Kidney glomerular epithelial cell (primary cell): ENCODE results near the gene SLC12A7.
"Not testable (repeated sequence)": the region's sequence is repeated elsewhere in the genome, so short reads cannot be mapped to it uniquely, and the experiment has no call there.

ENCODE experiments used
- DNase-seq: peaks from one replicate; lab custom pipeline; 2025; lab: John Stamatoyannopoulos, UW

The SLC12A7 gene

DNA sequence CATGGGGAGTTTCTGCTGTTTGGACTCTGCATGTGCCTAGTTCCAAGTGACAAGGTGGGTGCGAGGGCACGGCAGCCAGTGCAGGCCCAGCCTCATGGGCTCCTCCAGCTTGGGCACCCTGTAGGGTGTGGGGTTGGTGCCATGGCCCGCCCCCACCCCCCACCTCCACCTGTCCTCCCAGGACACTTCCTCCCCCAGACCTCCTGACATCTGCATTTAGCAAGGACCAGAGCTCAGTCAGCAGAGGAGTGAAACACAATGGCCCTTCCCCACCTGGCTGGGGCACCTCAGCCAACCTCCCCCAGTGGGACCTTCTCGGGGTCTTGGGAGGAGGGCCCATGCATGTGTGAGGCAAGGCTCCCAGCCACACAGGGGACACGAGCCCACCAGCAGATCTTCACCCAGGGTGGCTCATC is 105.2 kb downstream of the SLC12A7 start:
- DNase-seq, result no peak

DNA sequence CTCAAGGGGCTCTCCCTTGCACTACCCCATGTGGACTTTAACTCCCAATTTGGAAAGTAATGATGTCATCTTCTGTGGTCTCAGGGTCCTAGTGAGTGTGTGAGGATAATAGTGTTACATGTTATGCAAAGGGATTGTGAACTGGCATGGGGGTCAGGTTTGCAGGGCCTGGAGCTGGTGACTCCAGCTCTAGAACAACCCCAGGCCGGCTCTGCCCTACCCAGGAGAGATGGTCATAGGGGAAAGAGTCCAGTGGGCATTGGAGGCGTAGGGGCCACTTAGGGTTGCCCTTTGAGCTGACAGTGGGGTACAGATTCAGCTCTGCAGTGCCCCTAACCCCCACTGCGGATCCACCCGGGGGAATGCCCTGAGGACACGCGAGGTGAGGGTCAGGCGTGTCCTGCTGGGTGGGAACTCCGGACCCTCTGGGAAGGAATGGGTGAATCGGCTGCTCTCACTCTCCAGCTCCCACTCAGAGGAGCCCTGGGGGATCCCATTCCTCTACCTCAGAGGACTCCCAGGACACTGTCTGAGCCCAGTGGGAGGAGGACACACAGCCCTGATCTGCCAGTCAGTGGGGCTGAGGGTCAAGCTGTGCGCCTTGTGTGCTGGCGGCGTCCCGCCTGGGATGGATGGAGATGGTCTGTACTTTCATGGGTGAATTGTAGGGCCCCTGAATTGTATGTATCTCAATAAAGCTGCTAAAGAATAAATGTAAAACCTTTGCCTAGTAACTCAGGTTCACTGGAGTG is 105.8 kb downstream of the SLC12A7 start:
- DNase-seq, result no peak

DNA sequence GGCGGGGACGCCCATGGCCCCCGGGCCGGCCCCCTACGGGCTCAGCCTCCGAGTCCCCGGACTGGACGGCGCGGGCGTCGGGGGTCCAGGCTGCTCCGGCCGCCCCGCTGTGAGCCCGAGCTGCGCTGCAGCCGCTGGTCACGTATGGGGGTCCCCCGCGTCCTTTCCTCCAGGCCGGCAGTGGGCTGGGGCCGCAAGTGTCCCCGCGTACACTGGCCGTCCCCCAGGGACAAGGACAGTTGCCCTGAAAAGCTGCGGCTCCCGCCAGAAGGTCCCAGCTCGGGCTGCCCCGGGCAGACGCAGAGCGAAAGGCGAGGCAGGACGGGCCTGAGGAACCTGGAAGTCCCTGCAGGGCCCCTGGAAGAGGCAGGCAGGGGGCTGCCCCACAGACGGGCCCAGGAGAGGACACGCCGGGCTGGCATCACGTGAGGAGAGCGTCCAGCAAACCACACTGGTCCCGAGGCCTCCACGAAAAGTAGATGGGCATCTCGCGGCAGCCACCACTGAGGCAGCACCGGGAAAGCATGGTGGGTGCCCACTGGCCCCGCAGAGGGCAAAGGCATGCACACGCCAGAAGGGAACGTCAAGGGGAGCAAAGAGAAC is 106.5 kb downstream of the SLC12A7 start:
- no peak for DNase-seq

DNA sequence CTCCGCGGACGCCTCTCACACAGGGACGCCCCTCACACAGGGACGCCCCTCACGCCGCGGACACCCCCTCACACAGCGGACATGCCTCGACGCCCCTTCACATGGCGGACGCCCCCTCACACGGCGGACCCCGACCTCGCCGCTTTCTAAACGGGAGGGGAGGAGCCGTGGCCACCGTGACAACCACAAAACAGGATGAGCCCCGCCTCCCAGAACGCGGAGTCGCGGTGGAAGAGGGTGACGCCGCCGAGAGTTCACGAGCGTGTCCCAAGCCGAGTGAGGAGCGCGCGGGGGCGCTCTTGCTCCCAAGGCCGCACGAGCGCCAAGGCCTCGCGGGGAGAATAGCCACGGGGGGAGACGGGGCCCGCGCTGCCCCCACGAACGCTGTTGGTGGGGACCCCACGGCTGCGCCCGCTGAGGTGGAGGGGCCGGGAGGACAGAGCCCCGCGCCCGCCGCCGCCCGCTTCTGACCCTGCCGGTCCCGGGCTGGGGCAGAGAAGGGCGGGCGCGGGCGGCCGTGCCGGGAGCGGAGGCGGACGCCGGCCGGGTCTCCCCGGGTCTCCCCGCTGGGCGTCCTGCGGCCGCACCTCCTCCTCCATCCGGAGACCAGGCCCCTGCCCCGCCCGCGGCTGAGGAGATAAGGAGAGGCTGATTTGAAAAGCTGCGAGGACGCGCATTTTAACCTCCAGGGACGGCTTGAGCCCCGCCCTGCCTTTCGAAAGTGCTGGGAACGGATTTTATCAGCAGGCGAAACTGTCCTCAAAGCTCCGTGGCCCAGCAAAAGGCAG is 107.2 kb downstream of the SLC12A7 start:
- no peak for DNase-seq

DNA sequence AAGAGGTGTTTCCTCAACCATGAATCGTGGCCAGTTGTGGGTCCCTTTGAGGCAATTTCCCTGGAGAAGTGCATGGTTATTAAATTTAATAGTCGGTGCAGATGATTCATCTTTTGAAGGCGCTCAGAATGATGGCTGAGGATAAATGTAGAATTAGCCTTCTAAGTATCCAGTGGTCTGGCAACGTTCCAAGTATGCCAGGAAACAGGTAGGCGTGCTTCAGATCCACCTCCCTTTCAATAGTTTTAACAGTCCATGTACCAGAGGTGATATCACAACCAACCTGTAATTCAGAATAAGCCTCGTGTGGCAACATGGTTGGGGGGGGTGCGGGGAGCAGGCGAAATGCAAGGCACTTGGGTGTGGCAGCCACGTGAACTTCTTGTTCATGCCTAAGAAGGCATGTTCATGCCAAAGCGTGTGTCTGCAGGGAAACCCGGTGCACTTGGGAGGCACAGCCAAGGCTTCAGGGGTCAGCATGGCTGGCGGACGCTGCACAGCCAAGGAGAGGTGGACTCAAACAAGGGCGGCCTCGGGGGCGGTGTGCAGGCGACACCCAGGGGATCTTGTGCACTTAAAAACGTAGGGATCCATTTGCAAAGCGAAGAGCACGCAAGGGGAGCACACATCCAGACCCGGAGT is 108.4 kb downstream of the SLC12A7 start:
- peak; percentile 80 for DNase-seq

DNA sequence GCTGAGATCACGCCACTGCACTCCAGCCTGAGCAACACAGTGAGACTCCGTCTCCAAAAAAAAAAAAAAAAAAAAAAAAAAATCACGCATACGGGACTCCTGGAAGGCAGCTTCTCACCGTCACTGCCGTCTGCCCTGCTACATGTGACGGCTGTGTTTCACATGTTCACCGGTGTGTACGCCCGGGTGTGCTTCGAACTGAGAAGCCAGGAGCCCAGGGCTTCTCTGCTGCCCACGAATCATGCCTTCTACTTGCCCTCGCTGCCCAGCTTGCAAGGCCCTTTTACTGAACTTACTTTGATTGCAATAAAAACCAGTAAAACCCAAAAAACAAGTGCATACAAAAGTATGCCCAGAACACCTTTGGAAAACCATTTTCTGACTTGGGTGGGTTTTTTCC is 109.0 kb downstream of the SLC12A7 start:
- no peak for DNase-seq

DNA sequence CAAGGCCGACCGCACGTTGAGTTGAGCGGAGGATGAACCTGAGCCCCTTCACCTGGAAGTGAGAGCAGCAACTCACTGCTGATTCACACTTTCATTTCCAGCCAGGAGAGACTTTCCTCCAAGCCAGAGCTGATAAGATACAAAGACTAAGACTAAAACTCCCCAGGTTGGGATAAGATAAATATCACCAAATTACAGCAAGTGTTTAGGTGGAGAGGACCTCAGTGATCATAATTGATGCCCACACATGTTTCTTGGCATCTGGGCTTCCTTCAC is 109.7 kb downstream of the SLC12A7 start:
- DNase-seq, result no peak

DNA sequence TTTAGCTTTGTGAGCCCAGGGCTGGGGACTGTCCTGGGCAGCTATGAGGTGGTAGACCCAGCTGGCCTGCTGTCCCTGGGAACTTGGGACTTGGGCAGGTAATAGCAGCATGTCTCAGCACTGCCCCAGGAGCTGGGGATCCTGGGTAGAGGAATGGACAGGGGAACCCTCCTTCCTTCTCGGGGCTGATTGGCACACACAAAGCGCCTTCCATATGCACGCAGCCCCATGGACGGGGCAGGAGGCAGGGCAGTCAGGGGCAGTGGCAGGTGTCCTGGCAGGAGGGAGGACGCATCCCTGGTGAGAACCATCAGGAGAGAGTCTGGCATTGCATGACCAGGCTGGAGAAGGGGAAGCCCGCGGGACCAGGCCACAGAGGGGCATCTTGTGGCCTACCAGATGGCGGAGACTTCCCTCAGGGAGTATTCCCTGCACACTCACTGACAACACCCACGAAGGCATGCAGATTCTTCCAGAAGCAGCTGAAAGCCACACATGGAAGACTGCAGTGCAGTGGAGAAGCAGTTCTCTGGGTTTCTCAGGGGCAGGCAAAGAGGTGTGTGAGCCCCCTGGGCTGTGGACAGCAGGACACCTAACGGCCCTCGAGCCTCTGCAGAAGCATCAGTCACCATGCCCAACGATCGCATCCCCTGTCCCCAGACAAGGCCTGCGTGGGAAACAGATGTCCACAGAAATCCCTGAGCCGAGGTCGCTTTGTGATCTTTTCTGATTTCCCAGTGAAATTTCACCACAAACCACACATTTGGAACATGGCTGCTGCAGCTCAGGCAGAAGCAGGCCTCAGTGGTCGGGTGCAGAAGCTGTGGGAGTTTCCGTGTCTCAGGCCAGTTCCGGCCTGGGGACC is 110.2 kb downstream of the SLC12A7 start:
- no peak for DNase-seq

DNA sequence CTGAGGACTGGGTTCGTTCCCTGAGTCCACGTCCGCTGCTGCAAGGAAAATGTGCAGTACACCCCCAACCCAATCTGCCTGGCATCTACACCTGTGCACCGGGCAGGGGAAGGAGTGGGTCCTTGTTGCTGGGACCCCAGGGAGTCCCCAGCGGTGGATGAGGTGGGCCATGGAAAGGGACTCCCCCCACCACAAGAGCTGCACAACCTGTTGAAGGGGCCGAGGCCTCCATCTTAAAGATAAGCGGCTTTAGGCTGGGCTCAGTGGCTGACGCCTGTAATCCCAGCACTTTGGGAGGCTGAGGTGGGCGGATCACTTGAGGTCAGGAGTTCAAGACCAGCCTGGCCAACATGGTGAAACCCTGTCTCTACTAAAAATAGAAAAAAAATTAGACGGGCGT is 111.0 kb downstream of the SLC12A7 start:
- not testable (repeated sequence) for DNase-seq
